NAMALWA (cell line): Measurements from ENCODE around the gene MALAT1.
"Not testable (repeated sequence)": the region's sequence is repeated elsewhere in the genome, so short reads cannot be mapped to it uniquely, and the experiment has no call there.

Experiments
- DNase-seq: peaks from one replicate; pipeline ENCODE4 v3.0.0-alpha.2; 2015; ENCODE audit warnings: low spot score

Gene MALAT1

GRCh38 chr11:65522718-65523630 is 24.1 kb downstream of the MALAT1 start:
- not testable (repeated sequence) for DNase-seq

- DNase-seq, result not testable (repeated sequence)
These were observed 24.8 kb downstream of the MALAT1 start for GRCh38 chr11:65523631-65523968.

GRCh38 chr11:65524014-65524740 is 25.3 kb downstream of the MALAT1 start:
- DNase-seq, result no peak

- DNase-seq, result peak; percentile 67
These were observed 26.1 kb downstream of the MALAT1 start, which contains the start of gene SCYL1 for GRCh38 chr11:65524741-65525545. TSS of gene SCYL1 (plus strand) at chr11:65525083. CDS start at chr11:65525154, 71 bp downstream.

- DNase-seq, result no peak
These were observed 27.0 kb downstream of the MALAT1 start for GRCh38 chr11:65525546-65526480.

GRCh38 chr11:65526744-65527143 is 27.9 kb downstream of the MALAT1 start:
- DNase-seq, result no peak

GRCh38 chr11:65528819-65529350 is 30.0 kb downstream of the MALAT1 start:
- DNase-seq, result no peak

DNA sequence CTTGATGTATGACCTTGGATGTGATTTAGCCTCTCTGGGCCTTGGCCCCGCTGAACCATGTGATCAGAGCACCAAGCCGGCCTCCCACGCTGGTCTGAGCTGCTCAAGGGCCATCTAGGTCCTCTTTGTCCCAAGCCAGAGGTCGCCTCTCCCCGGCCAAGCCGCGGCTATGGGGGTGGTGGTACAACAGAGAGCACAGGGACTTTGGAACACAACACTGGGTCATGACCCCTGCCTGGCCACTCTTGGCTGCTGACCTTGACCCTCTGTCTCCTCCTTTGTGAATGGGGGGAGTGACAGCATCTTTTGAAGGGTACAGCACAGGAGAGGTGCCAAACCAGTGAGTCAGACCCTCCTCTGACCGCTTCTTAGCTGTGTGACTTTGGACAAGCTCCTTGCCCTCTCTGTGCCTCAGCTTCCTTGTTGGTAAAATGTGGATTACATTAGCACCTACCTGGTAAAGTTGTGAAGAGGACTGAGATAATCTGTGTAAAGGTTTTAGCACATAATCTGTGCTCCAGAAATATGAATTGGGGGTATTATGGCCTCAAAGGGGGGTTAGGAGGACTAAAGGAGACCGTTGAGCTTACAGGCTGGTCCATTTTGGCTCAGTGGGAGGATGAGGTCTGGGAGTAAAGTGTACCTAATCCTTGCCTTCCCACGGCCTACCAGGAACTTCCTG is 30.8 kb downstream of the MALAT1 start:
- DNase-seq, result no peak

DNA sequence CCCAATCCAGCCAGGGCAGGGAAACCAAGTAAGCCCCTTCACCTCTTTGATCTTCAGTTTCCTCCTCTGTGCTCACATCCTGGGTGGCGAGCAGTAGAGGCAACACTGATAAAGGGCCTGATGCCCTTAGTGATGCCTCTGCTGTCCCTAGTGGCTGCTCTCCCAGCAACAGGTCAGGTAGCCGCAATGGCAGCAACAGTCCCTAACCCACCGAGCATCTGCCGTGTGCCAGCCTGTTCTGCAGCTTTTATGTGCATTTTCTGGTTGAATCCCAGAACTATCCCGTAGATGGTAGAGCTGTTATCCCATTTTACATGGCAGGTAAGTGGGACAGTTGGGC is 31.3 kb downstream of the MALAT1 start:
- DNase-seq, result peak; percentile 70

GRCh38 chr11:65532388-65533064 is 33.7 kb downstream of the MALAT1 start:
- DNase-seq, result no peak

- DNase-seq, result no peak
These were observed 36.3 kb downstream of the MALAT1 start for GRCh38 chr11:65535102-65535501.

DNA sequence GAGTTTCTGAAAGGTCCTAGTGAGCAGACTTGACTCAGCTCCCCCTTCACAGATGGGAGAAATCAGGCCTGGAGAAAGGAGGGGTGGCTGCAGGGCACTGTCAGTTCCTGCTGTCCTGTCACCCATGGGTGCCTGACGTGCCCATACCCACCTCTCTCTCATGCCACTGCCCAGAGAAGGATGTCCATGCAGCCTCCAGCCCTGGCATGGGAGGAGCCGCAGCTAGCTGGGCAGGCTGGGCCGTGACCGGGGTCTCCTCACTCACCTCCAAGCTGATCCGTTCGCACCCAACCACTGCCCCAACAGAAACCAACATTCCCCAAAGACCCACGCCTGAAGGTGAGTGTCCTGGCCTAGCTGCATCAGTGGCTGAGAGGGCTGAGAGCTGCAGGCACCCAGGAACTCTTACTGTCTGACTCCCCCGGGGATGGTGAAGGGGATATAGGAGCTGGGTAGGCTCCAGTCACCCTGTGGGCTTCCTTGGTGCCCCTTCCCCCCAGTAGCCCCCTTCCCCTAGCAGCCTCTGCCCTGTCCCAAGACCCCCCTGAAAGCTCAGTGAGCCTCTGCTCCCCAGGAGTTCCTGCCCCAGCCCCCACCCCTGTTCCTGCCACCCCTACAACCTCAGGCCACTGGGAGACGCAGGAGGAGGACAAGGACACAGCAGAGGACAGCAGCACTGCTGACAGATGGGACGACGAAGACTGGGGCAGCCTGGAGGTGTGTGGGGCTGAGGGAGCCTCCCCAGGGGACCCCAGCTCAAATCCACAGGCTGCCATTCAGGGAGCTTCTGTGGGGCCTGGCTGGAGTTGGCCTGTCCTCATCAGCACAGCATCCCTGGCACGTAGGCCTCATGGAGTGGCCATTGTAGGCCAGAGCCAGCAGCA is 37.8 kb downstream of the MALAT1 start:
- no peak for DNase-seq

DNA sequence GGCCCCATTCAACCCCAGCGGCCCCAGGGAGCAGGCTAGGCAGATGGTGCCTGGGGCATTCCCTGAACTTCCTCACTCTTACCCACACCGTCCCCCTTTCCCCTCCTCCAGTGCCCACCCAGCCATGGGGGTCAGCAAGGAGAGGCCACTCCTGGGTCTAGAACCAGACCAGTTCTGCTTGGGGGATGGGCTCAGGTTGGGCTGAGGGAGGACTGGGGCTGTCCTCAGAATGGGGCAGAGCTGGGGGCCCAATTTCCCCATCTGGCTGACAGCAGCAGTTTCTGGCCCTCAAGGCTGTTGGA is 38.4 kb downstream of the MALAT1 start:
- DNase-seq, result no peak

DNA sequence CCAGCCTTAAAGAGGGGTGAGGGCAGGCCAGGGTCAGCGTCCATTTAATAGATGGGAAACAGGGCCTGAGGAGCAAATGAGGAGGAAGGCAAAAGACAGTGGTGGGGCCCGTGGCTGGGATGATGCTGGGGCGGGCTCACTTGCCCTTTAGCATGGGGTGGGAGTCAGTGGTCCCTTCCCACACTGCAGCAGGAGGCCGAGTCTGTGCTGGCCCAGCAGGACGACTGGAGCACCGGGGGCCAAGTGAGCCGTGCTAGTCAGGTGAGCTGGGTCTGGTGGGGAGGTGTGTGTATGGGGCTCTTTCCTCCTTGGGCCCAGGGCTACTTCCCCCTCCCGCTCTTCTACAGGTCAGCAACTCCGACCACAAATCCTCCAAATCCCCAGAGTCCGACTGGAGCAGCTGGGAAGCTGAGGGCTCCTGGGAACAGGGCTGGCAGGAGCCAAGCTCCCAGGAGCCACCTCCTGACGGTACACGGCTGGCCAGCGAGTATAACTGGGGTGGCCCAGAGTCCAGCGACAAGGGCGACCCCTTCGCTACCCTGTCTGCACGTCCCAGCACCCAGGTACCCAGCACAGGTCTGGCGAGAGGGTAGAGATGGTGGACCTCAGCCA is 38.9 kb downstream of the MALAT1 start:
- DNase-seq, result no peak

GRCh38 chr11:65538232-65538914 is 39.5 kb downstream of the MALAT1 start:
- DNase-seq, result no peak

DNA sequence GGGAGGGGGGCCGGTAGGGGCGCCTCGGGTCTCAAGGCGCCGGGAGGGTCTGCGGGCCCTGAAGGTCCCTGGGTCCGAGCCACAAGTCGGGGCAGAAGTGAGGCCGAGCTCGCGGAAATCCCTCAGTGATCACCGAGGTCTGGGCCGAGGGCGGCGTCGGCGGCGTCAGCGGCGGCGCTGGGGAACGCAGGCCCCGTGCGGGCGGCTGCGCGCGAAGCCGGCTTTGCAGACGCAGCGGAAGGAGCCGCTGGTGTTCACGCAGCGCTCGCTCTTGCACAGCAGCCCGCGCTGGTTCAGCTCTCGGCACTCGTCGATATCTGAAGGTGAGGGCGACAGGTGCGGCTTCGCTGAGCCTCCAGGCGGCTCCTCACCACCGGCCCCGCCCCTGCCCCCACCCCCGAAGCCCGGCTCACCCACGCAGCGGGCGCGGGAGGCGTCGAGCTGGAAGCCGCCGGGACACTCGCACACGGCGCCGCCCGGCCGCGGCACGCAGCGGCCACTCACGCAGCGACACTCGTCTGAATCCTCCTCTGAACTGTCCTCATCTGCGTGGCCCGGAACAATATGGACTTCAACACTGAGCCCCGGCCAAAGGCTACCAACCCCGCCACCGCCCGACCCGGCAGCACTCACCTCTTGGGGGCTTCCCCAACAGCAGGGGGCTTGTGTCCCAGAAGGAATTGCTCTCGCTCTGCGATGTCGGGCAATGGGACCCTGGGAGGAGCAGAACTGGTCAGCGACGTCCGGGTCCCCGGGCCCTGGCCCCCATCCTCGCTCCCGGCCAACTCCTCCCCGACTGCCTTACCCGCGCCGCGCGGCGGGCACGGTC is 40.3 kb downstream of the MALAT1 start:
- DNase-seq, result no peak

DNA sequence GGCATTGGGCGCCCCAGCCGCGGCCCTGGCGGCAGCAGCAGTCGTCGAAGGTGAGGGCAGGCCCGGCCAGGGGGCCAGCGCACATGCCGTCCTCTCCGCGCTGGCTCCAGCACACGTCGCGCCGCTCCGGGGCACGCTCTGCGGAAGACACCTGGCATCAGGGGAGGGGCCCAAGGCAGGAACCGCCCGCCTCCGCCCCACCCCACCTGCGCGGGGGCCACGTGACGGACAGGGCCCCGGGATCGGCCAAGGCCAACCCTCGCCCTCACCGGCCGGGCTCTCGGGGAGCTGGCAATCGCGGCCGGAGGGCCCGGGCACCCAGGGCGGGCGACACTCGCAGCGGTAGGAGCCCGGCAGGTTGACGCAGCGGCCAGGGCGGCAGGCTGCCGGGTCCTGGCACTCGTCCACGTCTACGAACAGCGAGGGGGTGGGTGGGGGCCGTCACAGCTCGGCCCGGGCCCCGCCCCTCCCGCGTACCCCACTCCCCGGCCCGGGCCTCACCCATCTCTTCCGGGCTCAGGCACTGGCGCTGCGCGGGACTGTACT is 41.0 kb downstream of the MALAT1 start:
- DNase-seq, result peak; percentile 88
